MM.1S (cell line): Measurements from ENCODE around the gene IQGAP1.

ENCODE experiments used
- DNase-seq: peaks from one replicate; pipeline ENCODE4 v3.0.0-alpha.2; 2015
- H2AFZ ChIP-seq: fragments of 300-600 bp; sonication (generic); 2 replicates; pipeline ENCODE4 v1.6.0; 2016; ENCODE audit warnings: antibody characterized with exemption, low read length
- H3F3A ChIP-seq: fragments of 300-600 bp; sonication (generic); 2 replicates; pipeline ENCODE4 v1.6.1; 2016; ENCODE audit warnings: mild to moderate bottlenecking, antibody characterized with exemption, low read length, moderate library complexity, mixed read lengths; ENCODE audit not compliant: insufficient read depth
- H3K27ac ChIP-seq: fragments of 300-600 bp; sonication (generic); 2 replicates; pipeline ENCODE4 v1.5.1; 2016; ENCODE audit warnings: mild to moderate bottlenecking, low read length
- H3K27me3 ChIP-seq: fragments of 300-600 bp; sonication (generic); replicated peaks from 2 replicates; pipeline ENCODE4 v1.6.0; 2016; ENCODE audit warnings: low read length; ENCODE audit not compliant: insufficient read depth
- H3K36me3 ChIP-seq: fragments of 300-600 bp; sonication (generic); replicated peaks from 2 replicates; pipeline ENCODE4 v1.6.1; 2016; ENCODE audit warnings: mild to moderate bottlenecking, low read length, mixed read lengths; ENCODE audit not compliant: insufficient read depth
- H3K4me1 ChIP-seq: fragments of 300-600 bp; sonication (generic); 2 replicates; pipeline ENCODE4 v1.6.1; 2016; ENCODE audit warnings: low read length, mixed read lengths
- H3K4me2 ChIP-seq: fragments of 300-600 bp; sonication (generic); 2 replicates; pipeline ENCODE4 v1.6.0; 2016; ENCODE audit warnings: low read depth, low read length
- H3K4me3 ChIP-seq: fragments of 300-600 bp; sonication (generic); 2 replicates; pipeline ENCODE4 v1.5.1; 2016; ENCODE audit warnings: low read length, mixed read lengths
- H3K79me2 ChIP-seq: fragments of 300-600 bp; sonication (generic); 2 replicates; pipeline ENCODE4 v1.6.1; 2016; ENCODE audit warnings: mixed run types, low read length, mixed read lengths
- H3K9ac ChIP-seq: fragments of 300-600 bp; sonication (generic); 2 replicates; pipeline ENCODE4 v1.6.1; 2016; ENCODE audit warnings: low read length, mixed read lengths
- H3K9me2 ChIP-seq: fragments of 300-600 bp; sonication (generic); replicated peaks from 2 replicates; pipeline ENCODE4 v1.6.1; 2016; ENCODE audit warnings: mild to moderate bottlenecking, low read length, mixed read lengths; ENCODE audit not compliant: insufficient read depth
- H3K9me3 ChIP-seq: fragments of 300-600 bp; sonication (generic); replicated peaks from 2 replicates; pipeline ENCODE4 v1.6.1; 2016; ENCODE audit warnings: mild to moderate bottlenecking, low read length, mixed read lengths; ENCODE audit not compliant: insufficient read depth
- H4K20me1 ChIP-seq: fragments of 300-600 bp; sonication (generic); 2 replicates; pipeline ENCODE4 v1.6.1; 2016; ENCODE audit warnings: mild to moderate bottlenecking, low read length, moderate library complexity, mixed read lengths; ENCODE audit not compliant: insufficient read depth
- EZH2 ChIP-seq: fragments of 300-600 bp; sonication (generic); optimal IDR thresholded peaks from 2 replicates; pipeline ENCODE3; 2017; ENCODE audit warnings: low read depth, mild to moderate bottlenecking, antibody characterized with exemption, low read length, mixed read lengths
- EZH2phosphoT487 ChIP-seq: fragments of 300-600 bp; sonication (generic); IDR thresholded peaks from 2 replicates; pipeline ENCODE4 v1.6.1; 2018; ENCODE audit warnings: antibody characterized with exemption, low read length
- TF ChIP-seq, protein P1 (sequence below): fragments of 300-600 bp; sonication (generic); IDR thresholded peaks from 2 replicates; pipeline ENCODE4 v1.5.1; 2016; ENCODE audit warnings: antibody characterized with exemption, low read length, mixed read lengths

IQGAP1 gene

GRCh38 chr15:90493647-90494046 is 105.6 kb downstream of the IQGAP1 start:
- Histone ChIP-seq H2AFZ (no peak overlapping the region), H3K4me3 (no peak overlapping the region), H4K20me1 (no peaks in the 10 kb centered on the region), H3F3A (no peaks in the 10 kb centered on the region), H3K9me2 (no peaks in the 10 kb centered on the region), H3K4me2 (no peak overlapping the region), H3K36me3 (no peaks in the 10 kb centered on the region), H3K79me2 (no peaks in the 10 kb centered on the region), H3K4me1 (no peaks in the 10 kb centered on the region), H3K9ac (no peak overlapping the region), H3K27ac (no peak overlapping the region), H3K27me3 (no peaks in the 10 kb centered on the region), H3K9me3 (no peaks in the 10 kb centered on the region)
- no peak for DNase-seq
- TF ChIP-seq EZH2phosphoT487 (no peak), EZH2 (no peak)
- TF ChIP-seq, protein P1, sequence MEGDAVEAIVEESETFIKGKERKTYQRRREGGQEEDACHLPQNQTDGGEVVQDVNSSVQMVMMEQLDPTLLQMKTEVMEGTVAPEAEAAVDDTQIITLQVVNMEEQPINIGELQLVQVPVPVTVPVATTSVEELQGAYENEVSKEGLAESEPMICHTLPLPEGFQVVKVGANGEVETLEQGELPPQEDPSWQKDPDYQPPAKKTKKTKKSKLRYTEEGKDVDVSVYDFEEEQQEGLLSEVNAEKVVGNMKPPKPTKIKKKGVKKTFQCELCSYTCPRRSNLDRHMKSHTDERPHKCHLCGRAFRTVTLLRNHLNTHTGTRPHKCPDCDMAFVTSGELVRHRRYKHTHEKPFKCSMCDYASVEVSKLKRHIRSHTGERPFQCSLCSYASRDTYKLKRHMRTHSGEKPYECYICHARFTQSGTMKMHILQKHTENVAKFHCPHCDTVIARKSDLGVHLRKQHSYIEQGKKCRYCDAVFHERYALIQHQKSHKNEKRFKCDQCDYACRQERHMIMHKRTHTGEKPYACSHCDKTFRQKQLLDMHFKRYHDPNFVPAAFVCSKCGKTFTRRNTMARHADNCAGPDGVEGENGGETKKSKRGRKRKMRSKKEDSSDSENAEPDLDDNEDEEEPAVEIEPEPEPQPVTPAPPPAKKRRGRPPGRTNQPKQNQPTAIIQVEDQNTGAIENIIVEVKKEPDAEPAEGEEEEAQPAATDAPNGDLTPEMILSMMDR: no peak

DNA sequence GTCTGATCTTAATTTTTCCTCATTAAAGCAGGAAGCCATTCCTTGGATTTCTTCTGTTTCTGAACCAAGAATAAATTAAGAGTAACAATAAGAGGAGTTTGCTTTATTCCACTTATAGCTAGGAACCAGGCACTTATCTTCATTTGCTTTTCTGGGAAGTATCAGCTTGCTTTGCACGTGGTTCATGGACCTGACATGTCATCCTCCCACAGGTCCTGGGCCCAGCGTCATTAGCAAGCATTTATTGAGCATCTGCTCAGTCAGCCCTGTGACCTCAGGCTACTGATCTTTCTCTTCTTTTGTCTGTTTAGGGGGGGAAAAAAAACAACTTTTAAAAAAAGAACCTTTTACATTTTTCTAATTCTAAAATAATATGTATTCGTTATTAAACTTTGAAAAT is 107.0 kb downstream of the IQGAP1 start:
- no peak for DNase-seq
- no peak overlapping the region for H3K4me2 ChIP-seq
- no peaks in the 10 kb centered on the region for H3K36me3 ChIP-seq
- no peak overlapping the region for H3K9ac ChIP-seq
- no peak overlapping the region for H2AFZ ChIP-seq
- H3K4me1 ChIP-seq: no peaks in the 10 kb centered on the region
- H3K27ac ChIP-seq: no peak overlapping the region
- H3K79me2 ChIP-seq: no peaks in the 10 kb centered on the region
- no peaks in the 10 kb centered on the region for H3F3A ChIP-seq
- H3K27me3 ChIP-seq: no peaks in the 10 kb centered on the region
- TF ChIP-seq EZH2 (no peak), EZH2phosphoT487 (no peak)
- TF ChIP-seq, protein P1: no peak
- H3K9me3 ChIP-seq: no peaks in the 10 kb centered on the region
- H3K9me2 ChIP-seq: no peaks in the 10 kb centered on the region
- H4K20me1 ChIP-seq: no peaks in the 10 kb centered on the region
- H3K4me3 ChIP-seq: no peak overlapping the region

GRCh38 chr15:90496791-90497190 is 108.7 kb downstream of the IQGAP1 start:
- Histone ChIP-seq H2AFZ (no peak overlapping the region), H3K27ac (no peak overlapping the region), H3K4me3 (no peak overlapping the region), H3K4me2 (no peak overlapping the region), H3K36me3 (no peaks in the 10 kb centered on the region), H3K27me3 (no peaks in the 10 kb centered on the region), H3K79me2 (no peaks in the 10 kb centered on the region), H3F3A (no peaks in the 10 kb centered on the region), H3K9ac (no peak overlapping the region), H3K9me2 (no peaks in the 10 kb centered on the region), H3K4me1 (no peaks in the 10 kb centered on the region), H3K9me3 (no peaks in the 10 kb centered on the region), H4K20me1 (no peaks in the 10 kb centered on the region)
- DNase-seq: no peak
- TF ChIP-seq, protein P1: no peak
- TF ChIP-seq EZH2phosphoT487 (no peak), EZH2 (no peak)
